ENCODE results near the gene SH3RF3.

- TF ChIP-seq POLR2A (IDR thresholded peaks at IDR 0.05) (no peak), CTCF (IDR thresholded peaks at IDR 0.05) (no peak)
These were observed 350.0 kb downstream of the SH3RF3 start for GRCh38 chr2:109478906-109479493.
